Stimulated activated CD8-positive, alpha-beta memory T cell treated with anti-CD3 and anti-CD28 coated beads, Interleukin-7, amount 100 ng/mL, for 24 hours (primary cell): Measurements from ENCODE around the gene FSTL1.

Source experiments
- DNase-seq: peaks from one replicate; pipeline ENCODE4 v3.0.0-alpha.2; 2020; ENCODE audit warnings: low read depth

Gene FSTL1

GRCh38 chr3:120468635-120469295 lies 18.0 kb upstream of the FSTL1 start:
- DNase-seq, result no peak

DNA sequence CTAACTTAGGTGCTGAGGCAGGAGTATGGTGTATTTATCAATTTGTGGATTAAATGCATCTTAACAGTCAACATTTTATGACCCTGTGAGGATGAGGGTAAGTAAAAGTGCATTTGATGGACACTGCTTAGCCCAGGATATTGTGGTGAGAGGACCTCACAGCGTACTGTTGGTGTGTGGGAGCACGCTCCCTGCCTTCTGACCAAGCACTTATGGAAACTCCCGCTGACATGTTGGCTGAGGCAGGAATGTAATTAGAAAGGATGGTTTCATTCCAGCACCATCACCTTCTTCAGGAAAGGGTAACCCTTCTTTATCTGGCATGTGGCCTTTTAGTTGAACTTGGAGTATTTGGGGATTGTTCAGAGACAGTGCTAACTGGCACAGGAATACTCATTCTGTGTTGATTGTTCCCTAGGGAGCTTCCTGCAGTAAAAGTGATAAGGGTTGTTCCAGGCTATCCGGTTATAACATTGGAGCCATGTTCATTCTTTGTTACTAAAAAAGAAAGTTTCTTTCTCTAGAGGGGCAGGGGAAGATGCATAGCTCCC lies 11.7 kb upstream of the FSTL1 start:
- no peak for DNase-seq

DNA sequence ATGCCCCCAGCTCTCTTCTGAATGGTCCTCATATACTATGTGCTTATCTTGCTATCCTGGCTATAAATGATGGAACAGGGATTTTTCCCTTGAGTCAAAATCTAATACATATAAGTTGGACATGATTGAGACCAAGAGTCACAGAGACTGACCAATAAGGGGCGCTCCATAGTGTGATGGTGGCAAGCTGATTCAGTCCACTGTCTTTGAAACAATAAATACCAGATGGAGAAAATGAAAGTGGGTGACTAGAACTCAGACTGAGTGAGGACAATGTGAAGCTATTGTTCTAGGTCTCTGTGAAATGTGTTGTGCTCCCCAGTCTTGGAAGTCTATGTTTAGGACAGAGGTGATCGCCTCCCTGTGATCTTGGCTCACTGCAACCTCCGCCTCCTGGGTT lies 10.6 kb upstream of the FSTL1 start:
- no peak for DNase-seq

DNA sequence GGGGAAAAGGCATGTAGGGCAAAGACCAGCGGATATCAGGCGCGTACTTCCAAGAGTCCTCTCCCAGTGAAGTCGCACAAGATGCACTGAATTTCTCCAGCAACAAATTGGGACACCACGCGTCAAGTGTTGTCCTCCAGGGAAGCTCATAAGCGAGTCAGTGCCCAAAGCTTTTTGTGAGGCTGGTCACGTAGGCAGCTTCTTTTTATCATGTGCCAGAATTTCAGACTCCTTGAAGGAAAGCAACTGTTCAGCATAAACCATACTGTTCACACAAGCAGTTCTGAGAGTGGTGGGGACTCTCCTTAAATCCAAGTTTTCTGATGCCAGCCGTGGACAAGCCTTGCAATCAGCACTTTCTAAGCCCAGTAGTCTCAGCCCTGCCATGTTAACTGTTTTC lies 10.1 kb upstream of the FSTL1 start:
- DNase-seq, result no peak

DNA sequence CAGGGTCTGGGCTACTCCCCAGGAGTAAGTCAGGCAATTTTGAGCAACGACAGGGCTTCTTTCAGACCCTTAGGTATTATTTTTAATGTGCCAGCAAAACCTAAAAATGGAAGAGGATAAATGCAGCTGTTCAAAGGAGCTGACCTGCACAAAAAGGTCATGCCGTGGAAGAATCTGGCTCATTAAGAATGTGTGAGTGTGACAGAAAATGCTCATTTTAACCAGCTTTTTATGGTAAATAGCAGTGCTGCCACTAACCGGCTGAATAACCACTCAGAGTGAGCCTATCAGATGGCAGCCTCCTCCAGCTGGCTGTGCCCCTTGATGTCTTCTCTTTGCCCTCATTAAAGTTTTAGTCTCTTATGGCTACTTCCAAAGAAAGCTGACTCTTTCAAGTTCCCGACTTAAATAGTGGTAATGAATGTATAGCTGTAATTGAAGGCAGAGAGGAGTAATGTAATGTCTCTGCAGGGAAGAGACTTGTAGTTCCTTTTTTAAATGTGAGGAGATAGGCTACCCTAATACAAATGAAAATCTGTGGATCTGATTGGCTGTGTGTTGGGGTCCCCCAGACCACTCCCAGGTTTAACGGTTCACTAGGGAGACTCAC lies 9.5 kb upstream of the FSTL1 start:
- DNase-seq, result no peak

DNA sequence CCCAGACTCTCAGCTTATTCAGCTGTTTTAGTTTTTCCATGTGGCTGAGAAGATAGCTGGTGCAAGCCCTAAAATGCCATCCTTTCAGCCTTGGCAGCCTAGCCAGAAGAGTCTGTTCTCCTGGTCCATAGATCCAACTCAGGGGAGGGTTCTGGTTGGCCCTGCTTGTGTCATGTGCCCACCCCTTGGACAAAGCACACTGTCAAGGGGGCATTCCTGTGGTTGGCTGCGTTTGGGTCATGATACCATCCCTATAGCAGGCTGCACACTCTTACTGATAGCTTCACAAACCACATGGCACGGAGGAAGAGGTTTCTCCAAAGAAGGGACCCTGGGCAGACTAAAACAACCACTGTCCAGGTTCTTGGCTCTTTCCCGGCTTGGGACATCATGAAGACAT lies 8.4 kb upstream of the FSTL1 start:
- DNase-seq, result no peak

DNA sequence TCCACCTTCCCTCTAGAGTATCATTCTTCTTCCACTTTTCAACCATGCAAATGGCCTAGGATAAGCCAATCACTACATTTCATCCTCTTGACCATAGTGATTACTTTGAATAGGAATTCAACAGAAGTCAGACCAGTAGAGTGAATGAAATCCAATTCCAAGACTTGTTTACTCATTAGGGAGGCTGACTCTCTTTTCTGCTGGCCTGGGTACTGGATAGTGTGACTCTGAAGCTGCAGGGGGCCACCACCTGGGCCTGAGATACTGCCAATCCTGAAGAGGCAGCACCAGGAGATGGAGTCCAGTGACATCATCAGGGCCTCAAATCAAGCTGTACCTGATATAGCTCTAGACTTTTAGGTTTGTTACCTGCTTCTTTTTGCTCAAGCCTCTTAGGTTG lies 7.0 kb upstream of the FSTL1 start:
- DNase-seq, result no peak

DNA sequence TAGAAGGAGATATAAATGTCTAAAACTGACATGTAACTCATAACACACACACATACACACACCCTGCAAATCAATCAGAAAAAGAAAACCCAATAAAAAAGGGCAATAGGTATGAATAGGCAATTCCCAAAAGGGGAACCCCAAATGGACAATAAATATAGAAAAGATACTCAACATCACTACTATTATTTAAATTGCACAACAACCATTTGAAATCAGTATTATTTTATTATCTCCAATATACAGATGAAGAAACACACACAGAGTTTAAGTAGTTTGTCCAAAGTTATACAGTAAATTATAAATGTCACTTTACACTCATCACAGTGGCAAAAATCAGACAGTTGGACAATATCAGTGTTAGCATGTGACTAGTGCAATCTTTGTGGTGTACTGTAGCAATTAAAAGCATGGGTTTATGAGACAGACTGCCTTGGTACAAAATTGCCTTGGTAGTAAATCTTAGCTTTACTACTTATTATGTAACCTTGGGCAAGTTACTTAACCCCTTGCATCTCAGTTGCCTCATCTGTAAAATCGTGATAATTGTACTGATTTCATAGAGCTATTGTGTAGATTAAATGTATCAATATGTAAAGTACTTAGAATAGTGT lies 3.4 kb upstream of the FSTL1 start:
- DNase-seq, result no peak

DNA sequence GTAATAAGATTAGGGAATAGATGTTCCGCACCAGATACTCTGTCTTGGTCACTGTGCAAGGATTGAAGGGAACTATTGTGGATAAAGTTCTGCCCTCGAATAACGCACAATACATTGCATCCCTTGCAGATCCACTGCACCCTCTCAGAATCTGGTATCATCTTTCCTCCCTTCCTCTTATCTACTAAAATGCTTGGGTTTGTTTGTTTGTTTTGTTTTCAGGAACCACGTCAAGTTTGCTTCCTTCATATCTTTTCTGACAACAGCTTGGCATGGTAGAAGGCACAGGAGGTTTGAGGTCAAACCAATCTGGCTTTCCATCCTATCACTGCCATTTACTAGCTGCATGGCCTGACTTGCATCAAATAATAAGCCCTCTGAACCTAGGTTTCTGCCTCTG lies 2.0 kb upstream of the FSTL1 start:
- no peak for DNase-seq

- no peak for DNase-seq
Measured at GRCh38 chr3:120451806-120452205, 1.0 kb upstream of the FSTL1 start.

DNA sequence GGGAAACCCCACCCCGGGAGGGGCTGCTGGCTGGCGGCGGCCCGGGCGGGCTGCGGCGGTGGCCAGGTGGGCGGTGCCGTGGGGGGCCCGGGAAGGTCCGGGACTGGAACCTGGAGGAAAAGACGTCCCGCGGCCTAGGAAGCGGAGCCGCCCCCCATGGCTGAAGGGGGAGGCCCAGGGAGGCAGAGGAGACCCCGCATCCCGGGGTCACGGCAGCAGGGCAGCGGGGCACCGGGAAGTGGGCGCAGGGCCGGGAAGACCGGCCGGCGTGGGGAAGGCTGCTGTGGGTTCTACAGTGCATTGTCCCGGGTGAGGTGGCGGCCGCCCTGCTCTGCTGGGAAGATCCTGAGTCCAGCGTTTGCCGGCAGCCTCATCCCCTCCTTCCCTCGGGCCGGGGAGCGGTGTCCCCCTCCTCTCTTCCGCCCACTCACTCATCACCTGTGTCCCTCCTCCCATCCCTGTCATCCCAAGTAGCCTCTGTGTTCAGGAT lies 525 bp upstream of the FSTL1 start:
- DNase-seq, result no peak

DNA sequence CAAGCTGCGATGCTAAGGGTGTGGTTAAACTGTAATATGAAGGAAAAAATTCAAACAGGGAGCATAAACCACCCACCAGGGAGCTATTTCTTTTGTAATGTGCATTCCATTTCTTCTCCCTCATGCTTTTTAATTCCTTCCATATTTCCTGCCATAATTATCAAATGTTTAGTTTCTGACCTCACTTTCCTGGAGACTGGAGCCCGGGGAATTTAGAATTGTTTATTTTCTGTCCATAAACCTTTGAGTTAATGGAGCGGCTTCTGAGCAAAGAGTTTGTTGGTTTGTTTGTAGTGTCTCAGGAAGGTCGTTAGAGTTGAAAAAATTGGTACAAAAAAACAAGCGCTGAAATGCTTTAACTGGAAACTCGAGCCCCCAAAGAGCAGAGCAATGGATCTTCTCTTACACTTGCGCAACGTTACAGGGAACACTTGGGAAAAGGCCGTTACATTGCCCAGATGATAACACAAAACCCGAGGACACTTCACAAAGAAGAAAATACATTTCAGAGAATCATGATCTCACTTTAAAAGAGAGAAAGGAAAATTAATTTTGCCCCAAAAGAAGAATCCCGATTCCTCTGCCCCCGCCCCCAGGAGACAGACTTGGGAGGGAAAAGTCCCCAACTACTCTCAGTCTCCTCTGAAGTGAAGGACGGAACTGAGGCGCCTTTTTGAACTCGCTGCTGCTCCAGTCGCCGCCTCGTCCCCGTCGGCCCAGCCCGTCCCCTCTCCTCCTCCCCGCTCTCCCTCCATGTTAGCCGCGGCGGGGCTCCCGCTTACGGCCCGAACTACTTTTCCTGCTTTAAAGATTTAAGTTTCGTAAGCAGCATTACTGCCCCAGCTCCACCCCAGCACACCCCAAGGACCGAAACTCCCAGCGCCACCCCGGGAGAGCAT lies 842 bp downstream of the FSTL1 start:
- no peak for DNase-seq

DNA sequence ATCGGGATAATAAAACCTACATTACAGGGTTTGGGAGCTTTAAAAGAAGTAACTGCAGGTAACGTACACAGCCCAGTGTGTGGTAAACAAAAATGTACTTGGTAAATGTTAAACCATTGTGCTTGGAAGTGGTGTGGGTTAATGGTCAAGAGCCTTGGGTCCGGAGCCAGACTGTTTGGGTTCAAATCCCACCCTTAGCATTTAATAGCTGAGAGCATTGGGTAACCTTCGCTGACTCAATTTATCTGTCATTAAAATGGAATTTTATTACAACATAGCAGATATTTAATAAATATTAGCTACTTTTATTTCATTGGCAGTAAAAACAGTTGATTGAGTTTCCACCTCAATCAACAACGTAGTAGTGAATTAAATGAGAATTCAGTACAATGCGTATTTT lies 1.5 kb downstream of the FSTL1 start:
- no peak for DNase-seq

DNA sequence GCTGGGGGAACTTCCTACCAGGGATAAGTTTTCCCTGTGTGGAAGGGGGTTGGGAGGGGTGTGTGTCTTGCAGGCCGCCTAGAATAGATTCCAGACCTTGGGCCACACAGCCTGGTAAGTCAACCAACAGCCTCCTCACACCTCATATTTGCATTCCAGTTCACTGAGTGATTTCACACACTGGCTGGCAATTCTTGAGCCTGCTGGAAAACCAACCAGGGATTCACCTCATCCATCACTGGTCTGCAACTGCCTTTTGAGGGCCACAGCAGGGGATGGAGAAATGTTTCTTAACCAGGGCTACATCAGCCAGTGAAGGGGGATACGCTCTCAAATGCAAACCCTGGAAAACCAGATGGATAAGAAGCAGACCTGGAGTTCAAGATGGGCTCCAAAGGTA lies 2.0 kb downstream of the FSTL1 start:
- DNase-seq, result no peak

- DNase-seq, result no peak
Measured at GRCh38 chr3:120446891-120447668, 3.7 kb downstream of the FSTL1 start.

DNA sequence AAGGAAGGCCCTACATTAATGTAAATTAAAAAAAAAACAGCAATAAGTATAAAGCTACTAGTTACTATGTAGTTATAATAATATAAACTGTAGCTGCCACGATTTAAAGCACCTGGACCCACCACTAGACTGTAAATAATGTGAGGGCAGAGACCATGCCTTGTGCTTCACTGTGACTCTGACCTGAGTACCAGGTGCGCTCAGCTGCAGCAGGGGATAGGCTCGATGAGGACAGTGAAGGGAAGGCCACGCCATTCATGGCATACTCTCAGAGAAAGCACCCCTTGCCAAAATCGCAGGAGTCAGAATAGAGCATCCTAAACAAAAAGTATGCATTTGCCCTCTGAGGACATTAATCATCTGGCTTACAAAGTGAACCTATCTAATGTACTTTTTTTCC lies 5.1 kb downstream of the FSTL1 start:
- no peak for DNase-seq

DNA sequence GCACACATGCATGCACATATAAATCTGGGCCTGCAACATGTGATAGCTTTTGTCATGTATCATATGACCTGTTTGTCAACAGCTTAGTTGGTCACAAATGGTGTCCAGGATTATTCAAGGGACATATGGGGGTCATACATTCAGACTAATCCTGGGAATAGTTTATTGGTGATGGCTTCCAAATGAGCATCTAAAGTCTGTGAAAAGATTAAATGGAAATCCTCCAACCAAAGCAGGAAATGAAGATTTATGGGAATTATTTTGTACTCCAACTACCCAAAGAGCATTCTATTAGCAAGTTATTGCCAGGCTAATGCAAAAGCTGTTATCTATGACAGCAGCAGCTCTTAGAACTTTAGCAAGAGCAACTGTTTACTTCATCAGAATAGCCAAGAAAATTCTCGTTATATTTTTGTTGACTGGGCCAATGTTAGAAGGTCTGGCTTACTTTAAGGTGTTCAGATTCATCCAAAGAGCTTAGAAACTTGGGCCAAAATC lies 7.1 kb downstream of the FSTL1 start:
- DNase-seq, result no peak

DNA sequence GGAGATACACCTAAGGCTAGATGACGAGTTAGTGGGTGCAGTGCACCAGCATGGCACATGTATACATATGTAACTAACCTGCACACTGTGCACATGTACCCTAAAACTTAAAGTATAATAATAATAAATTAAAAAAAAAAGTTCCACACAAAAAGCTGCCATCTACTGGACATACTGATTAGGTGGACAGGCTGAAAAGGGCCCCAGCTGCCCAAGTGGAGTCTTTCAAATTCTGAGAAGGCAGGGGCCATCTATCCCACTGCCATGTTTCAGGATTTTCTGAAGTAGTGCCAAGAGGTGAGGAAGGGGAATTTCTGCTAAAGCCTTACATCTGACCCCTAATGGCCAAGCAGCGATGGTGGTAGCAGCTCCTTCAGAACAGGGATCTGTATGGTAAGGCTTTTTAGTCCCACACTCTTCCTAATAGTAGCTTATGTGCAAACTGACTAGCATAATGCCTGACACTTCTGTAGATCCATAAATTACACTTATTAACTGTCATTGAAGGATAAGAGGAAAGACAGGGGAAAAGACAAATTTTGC lies 7.7 kb downstream of the FSTL1 start:
- DNase-seq, result no peak

- DNase-seq, result no peak
Measured at GRCh38 chr3:120441776-120442175, 9.0 kb downstream of the FSTL1 start.

DNA sequence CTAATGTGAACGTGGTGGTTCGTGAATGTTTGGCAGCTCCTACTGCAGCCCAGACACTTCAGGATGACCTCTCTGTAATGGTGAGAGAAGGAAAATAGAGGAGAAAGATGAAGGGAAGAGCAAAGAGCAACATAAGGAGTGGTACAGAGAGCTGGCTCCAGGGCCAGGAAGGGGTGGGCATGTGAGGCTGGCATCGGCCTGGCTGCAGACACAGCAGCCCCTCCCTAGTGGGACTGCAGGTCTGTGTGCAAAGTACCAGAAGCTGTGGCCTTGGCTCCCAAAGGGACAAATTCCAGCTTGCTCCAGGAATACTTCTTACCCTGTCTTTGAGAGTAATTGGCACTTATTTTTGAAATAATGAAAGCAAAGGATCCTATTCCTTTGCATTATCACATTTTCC lies 10.0 kb downstream of the FSTL1 start:
- no peak for DNase-seq
